ENCODE data around the gene YRDC.

DNA sequence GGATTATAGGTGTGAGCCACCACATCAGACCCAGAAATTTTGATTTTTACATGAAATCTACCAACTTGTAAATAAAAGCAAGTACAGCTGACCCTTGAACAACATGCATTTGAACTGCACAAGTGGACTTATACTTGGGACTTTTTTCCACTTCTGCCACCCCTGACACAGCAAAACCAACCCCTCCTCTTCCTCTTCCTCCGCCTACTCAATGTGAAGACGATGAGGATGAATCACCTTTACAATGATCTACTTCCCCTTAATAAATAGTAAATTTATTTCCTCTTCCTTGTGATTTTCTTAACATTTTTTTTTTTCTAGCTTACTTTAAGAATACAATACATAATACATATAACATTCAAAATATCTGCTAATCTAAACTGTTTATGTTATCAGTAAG lies 17.5 kb upstream of the YRDC start:
- no peak for TF ChIP-seq KDM5A (IDR thresholded peaks at IDR 0.05; ENCODE audit: borderline replicate concordance, low read length)
- TF ChIP-seq ZNF143 (CRISPR knock-in tag; IDR thresholded peaks at IDR 0.05): no peak
- no peak for TF ChIP-seq HNF4A (CRISPR knock-in tag; IDR thresholded peaks at IDR 0.05)
- no peak for TF ChIP-seq ZNF512B (CRISPR knock-in tag; IDR thresholded peaks at IDR 0.05; ENCODE audit: borderline replicate concordance)
- TF ChIP-seq NCOR1 (IDR thresholded peaks at IDR 0.05; ENCODE audit: borderline replicate concordance, low read length): no peak
- TF ChIP-seq ZNF616 (CRISPR knock-in tag; IDR thresholded peaks at IDR 0.05; ENCODE audit: low read depth): no peak
- no peak for TF ChIP-seq RBAK (CRISPR knock-in tag; IDR thresholded peaks at IDR 0.05)
- TF ChIP-seq NR2C2 (CRISPR knock-in tag; IDR thresholded peaks at IDR 0.05; ENCODE audit: borderline replicate concordance): no peak
- TF ChIP-seq ZFX (CRISPR knock-in tag; IDR thresholded peaks at IDR 0.05; ENCODE audit: low read depth): no peak
- TF ChIP-seq ZNF670 (CRISPR knock-in tag; IDR thresholded peaks at IDR 0.05; ENCODE audit: borderline replicate concordance): no peak
- no peak for TF ChIP-seq ARNT (IDR thresholded peaks at IDR 0.05)
- TF ChIP-seq, protein P1, sequence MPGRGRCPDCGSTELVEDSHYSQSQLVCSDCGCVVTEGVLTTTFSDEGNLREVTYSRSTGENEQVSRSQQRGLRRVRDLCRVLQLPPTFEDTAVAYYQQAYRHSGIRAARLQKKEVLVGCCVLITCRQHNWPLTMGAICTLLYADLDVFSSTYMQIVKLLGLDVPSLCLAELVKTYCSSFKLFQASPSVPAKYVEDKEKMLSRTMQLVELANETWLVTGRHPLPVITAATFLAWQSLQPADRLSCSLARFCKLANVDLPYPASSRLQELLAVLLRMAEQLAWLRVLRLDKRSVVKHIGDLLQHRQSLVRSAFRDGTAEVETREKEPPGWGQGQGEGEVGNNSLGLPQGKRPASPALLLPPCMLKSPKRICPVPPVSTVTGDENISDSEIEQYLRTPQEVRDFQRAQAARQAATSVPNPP (CRISPR knock-in tag; IDR thresholded peaks at IDR 0.05): no peak
- TF ChIP-seq TCF7 (IDR thresholded peaks at IDR 0.05; ENCODE audit: low read depth): no peak
- no peak for TF ChIP-seq HNRNPLL (IDR thresholded peaks at IDR 0.05; ENCODE audit: low read depth, low read length, poor library complexity, severe bottlenecking)

Measured in HepG2 (cell line).